Breast epithelium (tissue), 3 donors: ENCODE data around the gene C1QL1.

Experiments
- CTCF ChIP-seq, 3 donors: fragments of 450-650 bp; IDR thresholded peaks; one replicate each; pipeline ENCODE4 v1.5.1; 2016 to 2017; ENCODE audit warnings: antibody characterized with exemption in 3 of 3, mild to moderate bottlenecking in 3 of 3, moderate library complexity in 3 of 3
- POLR2A ChIP-seq: fragments of 450-650 bp; IDR thresholded peaks from one replicate; pipeline ENCODE4 v1.6.1; 2016; ENCODE audit warnings: antibody characterized with exemption, mild to moderate bottlenecking, moderate library complexity
- POLR2AphosphoS5 ChIP-seq, 3 donors: sonication (generic); formaldehyde crosslinking; IDR thresholded peaks; one replicate each; pipeline ENCODE4 v1.6.1; 2017; ENCODE audit warnings: antibody characterized with exemption in 3 of 3

GRCh38 chr17:44952946-44953475, 15.1 kb downstream of the C1QL1 start:
- TF ChIP-seq POLR2AphosphoS5 (IDR thresholded peaks at IDR 0.05) = no peak
- no peak for TF ChIP-seq POLR2A
- TF ChIP-seq CTCF (IDR thresholded peaks at IDR 0.05) = no peak
